OCI-LY1 (cell line): Measurements from ENCODE around the gene MAGI1.

ENCODE experiments used
- EZH2 ChIP-seq: fragments of 200-600 bp; sonication (generic), shearing (Covaris generic); IDR thresholded peaks from 2 replicates; pipeline ENCODE4 v1.8.0; 2017; ENCODE audit warnings: borderline replicate concordance, mixed run types, mild to moderate bottlenecking, antibody characterized with exemption, low read length, moderate library complexity, mixed read lengths
- TF ChIP-seq, protein P1 (sequence below): fragments of 200-600 bp; sonication (generic), shearing (Covaris generic); IDR thresholded peaks from 2 replicates; pipeline ENCODE4 v1.5.1; 2017; ENCODE audit warnings: mild to moderate bottlenecking, antibody characterized with exemption, low read length, moderate library complexity, mixed read lengths

DNA sequence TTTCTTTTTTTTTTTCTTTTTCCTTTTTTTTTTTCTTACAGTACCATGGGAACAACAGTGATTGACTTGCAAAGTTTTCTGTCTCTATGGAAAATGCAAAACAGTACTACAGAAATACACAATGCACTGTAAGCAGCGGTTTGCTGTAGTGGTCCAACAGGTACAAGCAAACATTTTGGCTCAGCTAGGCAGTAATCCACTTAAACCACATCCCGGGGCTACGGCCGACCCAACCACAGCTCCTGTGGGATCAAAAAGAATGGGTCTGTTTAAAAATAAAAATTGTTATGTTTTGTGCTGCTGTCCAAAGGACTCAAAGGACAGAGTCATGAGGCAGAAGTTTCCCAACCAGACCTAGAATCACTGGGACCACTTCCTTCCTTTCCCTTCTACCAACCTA lies 683.8 kb downstream of the MAGI1 start:
- TF ChIP-seq, protein P1, sequence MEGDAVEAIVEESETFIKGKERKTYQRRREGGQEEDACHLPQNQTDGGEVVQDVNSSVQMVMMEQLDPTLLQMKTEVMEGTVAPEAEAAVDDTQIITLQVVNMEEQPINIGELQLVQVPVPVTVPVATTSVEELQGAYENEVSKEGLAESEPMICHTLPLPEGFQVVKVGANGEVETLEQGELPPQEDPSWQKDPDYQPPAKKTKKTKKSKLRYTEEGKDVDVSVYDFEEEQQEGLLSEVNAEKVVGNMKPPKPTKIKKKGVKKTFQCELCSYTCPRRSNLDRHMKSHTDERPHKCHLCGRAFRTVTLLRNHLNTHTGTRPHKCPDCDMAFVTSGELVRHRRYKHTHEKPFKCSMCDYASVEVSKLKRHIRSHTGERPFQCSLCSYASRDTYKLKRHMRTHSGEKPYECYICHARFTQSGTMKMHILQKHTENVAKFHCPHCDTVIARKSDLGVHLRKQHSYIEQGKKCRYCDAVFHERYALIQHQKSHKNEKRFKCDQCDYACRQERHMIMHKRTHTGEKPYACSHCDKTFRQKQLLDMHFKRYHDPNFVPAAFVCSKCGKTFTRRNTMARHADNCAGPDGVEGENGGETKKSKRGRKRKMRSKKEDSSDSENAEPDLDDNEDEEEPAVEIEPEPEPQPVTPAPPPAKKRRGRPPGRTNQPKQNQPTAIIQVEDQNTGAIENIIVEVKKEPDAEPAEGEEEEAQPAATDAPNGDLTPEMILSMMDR: no peak
- TF ChIP-seq EZH2: no peak
